Osteoblast (primary cell): ENCODE measurements around the gene SEMA3G. TPM values are rescaled to one million over a fixed set of nuclear protein-coding genes. Genes with fewer than 3 reads are reported as not detected.

Source experiments
- DNase-seq: peaks from one replicate; pipeline ENCODE4 v3.0.0; 2011; ENCODE audit warnings: low spot score, mixed read lengths; ENCODE audit not compliant: insufficient read length; ENCODE audit errors: missing footprints
- H2AFZ ChIP-seq: 2 replicates; pipeline ENCODE4 v1.6.0; 2011; ENCODE audit warnings: mild to moderate bottlenecking, low read length
- H3K27ac ChIP-seq: 2 replicates; pipeline ENCODE4 v1.5.1; 2011; ENCODE audit warnings: mild to moderate bottlenecking, low read depth, low read length, moderate library complexity
- H3K27me3 ChIP-seq: 2 replicates; pipeline ENCODE4 v1.6.0; 2012; ENCODE audit warnings: mild to moderate bottlenecking, control low read depth, inconsistent platforms, low read length, moderate library complexity; ENCODE audit not compliant: insufficient read depth
- H3K36me3 ChIP-seq: 2 replicates; pipeline ENCODE4 v1.5.1; 2011; ENCODE audit warnings: mild to moderate bottlenecking, low read length, control low read depth, moderate library complexity; ENCODE audit not compliant: insufficient read depth
- H3K4me1 ChIP-seq: 2 replicates; pipeline ENCODE4 v1.5.1; 2011; ENCODE audit warnings: mild to moderate bottlenecking, low read length, control low read depth, moderate library complexity; ENCODE audit not compliant: insufficient read depth
- H3K4me2 ChIP-seq: 2 replicates; pipeline ENCODE4 v1.6.0; 2011; ENCODE audit warnings: mild to moderate bottlenecking, low read length; ENCODE audit not compliant: insufficient read depth
- H3K4me3 ChIP-seq: fragments of 200-600 bp; sonication (generic); 3 replicates; pipeline ENCODE4 v1.5.1; 2012; ENCODE audit warnings: mild to moderate bottlenecking, low read length, inconsistent platforms; ENCODE audit not compliant: insufficient read depth
- H3K79me2 ChIP-seq: 2 replicates; pipeline ENCODE4 v1.6.0; 2012; ENCODE audit warnings: mild to moderate bottlenecking, low read length, control low read depth, inconsistent platforms; ENCODE audit not compliant: insufficient read depth
- H3K9me3 ChIP-seq: 2 replicates; pipeline ENCODE4 v1.5.1; 2011; ENCODE audit warnings: low read depth, low read length, control low read depth
- H4K20me1 ChIP-seq: 2 replicates; pipeline ENCODE4 v1.6.0; 2012; ENCODE audit warnings: mild to moderate bottlenecking, low read length, control low read depth; ENCODE audit not compliant: insufficient read depth
- CTCF ChIP-seq: IDR thresholded peaks from 2 replicates; pipeline ENCODE4 v1.5.1; 2011; ENCODE audit warnings: mild to moderate bottlenecking, low read depth, low read length, moderate library complexity; ENCODE audit errors: extremely low read depth
- total RNA-seq: library from RNA; depleted of rRNA; stranded (reverse); fragments of >200 nt; gene quantifications from 2 replicates; pipeline ENCODE4 v1.2.3, GENCODE V29; 2012

The SEMA3G gene
- total RNA-seq, 1 donor = not detected

- Histone ChIP-seq H3K27me3 (no peaks in the 10 kb centered on the region), H3K9me3 (no peaks in the 10 kb centered on the region), H4K20me1 (peaks cover 14% of the 10 kb centered on the region), H3K27ac (no peak overlapping the region), H2AFZ (no peak overlapping the region), H3K4me3 (no peak overlapping the region), H3K4me1 (no peaks in the 10 kb centered on the region), H3K4me2 (no peak overlapping the region), H3K36me3 (peaks cover 70% of the 10 kb centered on the region), H3K79me2 (no peaks in the 10 kb centered on the region)
- TF ChIP-seq CTCF = peak; percentile 52
- DNase-seq = peak; percentile 93
Measured at GRCh38 chr3:52481819-52482521, 37.1 kb upstream of the SEMA3G start.

DNA sequence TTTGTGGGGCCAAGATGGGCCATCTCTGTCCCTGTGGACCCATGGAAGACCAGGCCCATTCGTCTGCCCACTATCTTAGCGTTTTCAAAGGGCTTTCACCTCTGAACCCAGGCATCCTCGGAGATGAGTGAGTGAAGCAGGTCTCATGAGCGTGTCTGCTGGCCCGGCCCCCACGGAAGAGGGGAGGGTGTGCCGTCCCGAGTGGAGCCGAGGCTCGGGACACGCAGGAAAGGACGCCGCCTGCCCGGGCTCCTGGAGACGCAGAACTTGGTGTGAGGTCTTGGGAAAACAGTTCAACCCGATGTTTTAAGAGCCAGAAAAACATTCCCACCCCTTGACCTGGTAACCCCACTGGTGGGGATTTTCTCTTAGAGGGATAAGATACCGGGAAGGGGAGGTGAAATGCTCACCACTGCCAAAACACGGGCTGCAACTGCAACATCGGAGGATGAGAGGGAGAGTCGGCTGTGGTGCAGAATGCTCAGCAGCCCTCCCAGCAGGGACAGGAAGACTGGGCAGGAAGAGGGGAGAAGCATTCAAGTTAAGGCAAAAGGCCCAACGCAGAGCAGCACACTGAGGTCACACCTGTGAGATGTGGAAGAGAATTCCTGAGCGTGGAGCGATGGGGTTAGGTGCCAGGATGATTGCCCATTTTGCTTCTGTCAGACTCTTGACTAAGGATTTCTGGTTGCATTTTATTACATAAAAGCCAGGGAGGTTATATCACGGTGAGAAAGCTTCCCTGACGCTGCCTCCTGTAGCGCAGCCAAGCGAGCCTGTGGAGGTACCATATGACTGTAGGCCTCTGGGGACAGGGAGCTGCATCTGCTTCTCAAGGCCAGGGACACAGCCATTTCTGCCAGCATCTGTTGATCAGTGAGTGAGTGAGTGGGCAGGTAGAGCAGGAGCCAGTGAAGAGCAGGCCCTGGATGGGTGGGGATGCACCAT, 36.1 kb upstream of the SEMA3G start:
- no peak overlapping the region for H2AFZ ChIP-seq
- peaks cover 73% of the 10 kb centered on the region for H3K36me3 ChIP-seq
- peaks cover 14% of the 10 kb centered on the region for H4K20me1 ChIP-seq
- no peaks in the 10 kb centered on the region for H3K4me1 ChIP-seq
- no peaks in the 10 kb centered on the region for H3K79me2 ChIP-seq
- H3K9me3 ChIP-seq = no peaks in the 10 kb centered on the region
- no peak overlapping the region for H3K27ac ChIP-seq
- no peak for TF ChIP-seq CTCF
- H3K4me2 ChIP-seq = no peak overlapping the region
- no peaks in the 10 kb centered on the region for H3K27me3 ChIP-seq
- H3K4me3 ChIP-seq = no peak overlapping the region
- peak; percentile 89 for DNase-seq

GRCh38 chr3:52479877-52480575, 35.1 kb upstream of the SEMA3G start:
- Histone ChIP-seq H3K36me3 (peaks cover 80% of the 10 kb centered on the region), H3K27me3 (no peaks in the 10 kb centered on the region), H4K20me1 (peaks cover 11% of the 10 kb centered on the region), H3K27ac (no peak overlapping the region), H3K4me3 (no peak overlapping the region), H3K4me1 (no peaks in the 10 kb centered on the region), H3K79me2 (no peaks in the 10 kb centered on the region), H3K9me3 (no peaks in the 10 kb centered on the region), H2AFZ (no peak overlapping the region), H3K4me2 (no peak overlapping the region)
- DNase-seq = peak; percentile 49
- no peak for TF ChIP-seq CTCF
